IPS DF 4.7 (cell line): ENCODE data around the gene MAPK8IP2.

Source experiments
- DNase-seq: peaks from one replicate; pipeline ENCODE4 v3.0.0-alpha.2; 2013; ENCODE audit warnings: low spot score; ENCODE audit errors: extremely low read depth

Gene MAPK8IP2

GRCh38 chr22:50575426-50575941 is 25.1 kb upstream of the MAPK8IP2 start:
- DNase-seq = no peak

GRCh38 chr22:50576070-50576469 is 24.5 kb upstream of the MAPK8IP2 start:
- no peak for DNase-seq

GRCh38 chr22:50576806-50577696 is 23.5 kb upstream of the MAPK8IP2 start:
- DNase-seq = no peak

- DNase-seq = no peak
Measured at GRCh38 chr22:50577697-50577986, 23.0 kb upstream of the MAPK8IP2 start.

GRCh38 chr22:50577987-50578775 is 22.4 kb upstream of the MAPK8IP2 start, which contains the start of gene CPT1B:
Gene CPT1B (minus strand): TSS chr22:50578427. CDS start chr22:50577915, 512 bp downstream.
- no peak for DNase-seq

- no peak for DNase-seq
Measured at GRCh38 chr22:50578776-50579310, 21.8 kb upstream of the MAPK8IP2 start.

- DNase-seq = no peak
Measured at GRCh38 chr22:50579752-50580151, 20.8 kb upstream of the MAPK8IP2 start.

- no peak for DNase-seq
Measured at GRCh38 chr22:50581031-50581949, 19.3 kb upstream of the MAPK8IP2 start.

- no peak for DNase-seq
Measured at GRCh38 chr22:50581950-50582492, 18.6 kb upstream of the MAPK8IP2 start.

- DNase-seq = peak; percentile 62
Measured at GRCh38 chr22:50582493-50583293, 17.9 kb upstream of the MAPK8IP2 start, which contains the start of gene CHKB. Gene CHKB (minus strand): TSS chr22:50582849. CDS start chr22:50582781, 68 bp downstream.

GRCh38 chr22:50583294-50583861 is 17.2 kb upstream of the MAPK8IP2 start:
- no peak for DNase-seq

GRCh38 chr22:50584106-50585096 is 16.2 kb upstream of the MAPK8IP2 start:
- no peak for DNase-seq

- no peak for DNase-seq
Measured at GRCh38 chr22:50585238-50585637, 15.4 kb upstream of the MAPK8IP2 start.

GRCh38 chr22:50585781-50586180 is 14.8 kb upstream of the MAPK8IP2 start:
- DNase-seq = no peak

- DNase-seq = no peak
Measured at GRCh38 chr22:50586416-50586815, 14.2 kb upstream of the MAPK8IP2 start.

- no peak for DNase-seq
Measured at GRCh38 chr22:50587407-50587806, 13.2 kb upstream of the MAPK8IP2 start.

- DNase-seq = no peak
Measured at GRCh38 chr22:50595189-50595588, 5.4 kb upstream of the MAPK8IP2 start.

GRCh38 chr22:50597097-50597496 is 3.5 kb upstream of the MAPK8IP2 start:
- DNase-seq = no peak
